NB4 (cell line): ENCODE results near the gene ZNF407.

Experiments
- POLR2A ChIP-seq: IDR thresholded peaks from 2 replicates; pipeline ENCODE4 v1.6.1; 2011; ENCODE audit warnings: mild to moderate bottlenecking; ENCODE audit not compliant: insufficient read length; ENCODE audit errors: extremely low read depth
- TF ChIP-seq, protein P1 (sequence below): IDR thresholded peaks from one replicate; pipeline ENCODE4 v1.5.1; 2012; ENCODE audit warnings: low read depth, low read length
- TF ChIP-seq, protein P2 (sequence below): IDR thresholded peaks from 2 replicates; pipeline ENCODE4 v1.6.1; 2011; ENCODE audit warnings: low read depth, low read length

DNA sequence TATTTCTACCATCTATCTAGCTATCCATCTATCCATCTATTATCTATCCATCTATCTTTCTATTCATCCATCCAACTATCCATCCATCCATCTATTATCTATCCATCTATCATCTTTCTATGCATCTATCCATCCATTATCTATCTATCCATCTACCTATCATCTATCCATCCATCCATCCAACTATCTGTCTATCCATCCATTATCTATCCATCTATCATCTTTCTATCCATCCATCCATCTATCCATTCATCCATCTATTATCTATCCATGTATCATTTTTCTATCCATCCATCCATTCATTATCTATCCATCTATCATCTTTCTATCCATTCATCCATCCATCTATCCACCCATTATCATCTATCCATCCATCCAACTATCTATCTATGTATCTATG, 24.6 kb upstream of the ZNF407 start:
- TF ChIP-seq, protein P1, sequence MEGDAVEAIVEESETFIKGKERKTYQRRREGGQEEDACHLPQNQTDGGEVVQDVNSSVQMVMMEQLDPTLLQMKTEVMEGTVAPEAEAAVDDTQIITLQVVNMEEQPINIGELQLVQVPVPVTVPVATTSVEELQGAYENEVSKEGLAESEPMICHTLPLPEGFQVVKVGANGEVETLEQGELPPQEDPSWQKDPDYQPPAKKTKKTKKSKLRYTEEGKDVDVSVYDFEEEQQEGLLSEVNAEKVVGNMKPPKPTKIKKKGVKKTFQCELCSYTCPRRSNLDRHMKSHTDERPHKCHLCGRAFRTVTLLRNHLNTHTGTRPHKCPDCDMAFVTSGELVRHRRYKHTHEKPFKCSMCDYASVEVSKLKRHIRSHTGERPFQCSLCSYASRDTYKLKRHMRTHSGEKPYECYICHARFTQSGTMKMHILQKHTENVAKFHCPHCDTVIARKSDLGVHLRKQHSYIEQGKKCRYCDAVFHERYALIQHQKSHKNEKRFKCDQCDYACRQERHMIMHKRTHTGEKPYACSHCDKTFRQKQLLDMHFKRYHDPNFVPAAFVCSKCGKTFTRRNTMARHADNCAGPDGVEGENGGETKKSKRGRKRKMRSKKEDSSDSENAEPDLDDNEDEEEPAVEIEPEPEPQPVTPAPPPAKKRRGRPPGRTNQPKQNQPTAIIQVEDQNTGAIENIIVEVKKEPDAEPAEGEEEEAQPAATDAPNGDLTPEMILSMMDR = no peak
- no peak for TF ChIP-seq POLR2A
- TF ChIP-seq, protein P2, sequence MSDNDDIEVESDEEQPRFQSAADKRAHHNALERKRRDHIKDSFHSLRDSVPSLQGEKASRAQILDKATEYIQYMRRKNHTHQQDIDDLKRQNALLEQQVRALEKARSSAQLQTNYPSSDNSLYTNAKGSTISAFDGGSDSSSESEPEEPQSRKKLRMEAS = no peak
